ENCODE data around the gene PTPRZ1.

PTPRZ1 gene

DNA sequence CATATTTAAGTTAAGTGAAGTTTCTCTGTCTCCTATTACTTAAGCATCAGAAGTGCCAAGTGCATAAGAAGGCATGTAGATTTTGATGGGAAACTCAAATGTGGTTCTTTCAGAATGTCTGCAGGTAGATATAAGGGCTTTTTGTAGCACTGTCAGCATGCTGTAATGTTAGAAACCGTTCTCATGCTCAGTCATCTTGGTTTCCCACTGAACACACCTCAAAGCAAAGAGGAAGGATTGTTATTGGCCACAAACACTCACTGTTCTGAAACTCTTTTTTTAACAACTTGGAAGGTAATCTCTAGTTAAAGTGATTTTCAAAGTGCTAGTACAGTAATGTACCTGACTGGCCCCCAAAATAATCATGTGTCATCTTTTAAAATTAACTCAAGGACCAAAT, 145.1 kb downstream of the PTPRZ1 start:
- TF ChIP-seq EZH2phosphoT487 (IDR thresholded peaks at IDR 0.05; ENCODE audit: low read depth) (no peak), CTCF (IDR thresholded peaks at IDR 0.05; ENCODE audit: low read depth, low read length) (no peak)
- H3K4me1 ChIP-seq (ENCODE audit: low read length): peaks cover under 1% of the 10 kb centered on the region; the same call in 1 of the 2 replicates
- no peaks in the 10 kb centered on the region for H3K9me3 ChIP-seq (ENCODE audit: insufficient read depth, low read length)
- no peak overlapping the region for H3K27ac ChIP-seq (ENCODE audit: low read length)
- H3K9ac ChIP-seq (ENCODE audit: low read length): no peak overlapping the region
- H4K20me1 ChIP-seq (ENCODE audit: insufficient read depth, low read length): no peaks in the 10 kb centered on the region
- no peaks in the 10 kb centered on the region for H3K79me2 ChIP-seq (ENCODE audit: low read length)
- no peaks in the 10 kb centered on the region for H3K27me3 ChIP-seq (ENCODE audit: low read depth, low read length)
- H2AFZ ChIP-seq (ENCODE audit: low read depth, low read length): no peak overlapping the region
- no peak overlapping the region for H3K4me3 ChIP-seq (ENCODE audit: low read length)
- H3K4me2 ChIP-seq (ENCODE audit: low read length): no peak overlapping the region
- no peaks in the 10 kb centered on the region for H3K36me3 ChIP-seq (replicated peaks; ENCODE audit: low read depth, low read length)

DNA sequence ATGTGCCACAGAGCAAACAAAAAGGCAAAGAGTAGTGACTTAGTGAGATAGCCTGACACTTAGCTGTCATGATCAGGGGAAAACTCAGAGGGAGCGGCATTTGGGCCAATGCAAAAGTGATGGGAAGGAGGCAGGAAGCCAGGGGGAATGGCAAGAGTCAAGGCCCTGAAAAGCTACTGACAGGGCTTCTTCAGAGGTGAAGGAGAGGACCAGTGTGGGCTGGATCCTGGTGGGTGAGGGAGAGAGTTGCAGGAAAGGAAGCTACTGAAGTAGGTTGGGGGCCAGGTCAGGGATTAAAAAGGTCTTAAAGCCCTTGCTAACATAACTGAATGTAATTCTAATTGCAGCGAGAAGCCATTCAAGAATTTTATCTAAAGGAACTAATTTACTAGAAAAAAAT, 154.1 kb downstream of the PTPRZ1 start:
- no peaks in the 10 kb centered on the region for H3K4me1 ChIP-seq (ENCODE audit: low read length)

GRCh38 chr7:122033641-122034040, 160.7 kb downstream of the PTPRZ1 start:
- Histone ChIP-seq H3K27me3 (ENCODE audit: low read depth, low read length) (no peaks in the 10 kb centered on the region), H3K36me3 (replicated peaks; ENCODE audit: low read depth, low read length) (no peaks in the 10 kb centered on the region), H2AFZ (ENCODE audit: low read depth, low read length) (no peak overlapping the region), H3K4me1 (ENCODE audit: low read length) (peaks cover 1% of the 10 kb centered on the region; the same call in 1 of the 2 replicates), H3K79me2 (ENCODE audit: low read length) (no peaks in the 10 kb centered on the region), H3K4me2 (ENCODE audit: low read length) (no peak overlapping the region), H3K9ac (ENCODE audit: low read length) (no peak overlapping the region), H3K4me3 (ENCODE audit: low read length) (no peak overlapping the region), H3K9me3 (ENCODE audit: insufficient read depth, low read length) (no peaks in the 10 kb centered on the region), H3K27ac (ENCODE audit: low read length) (no peak overlapping the region), H4K20me1 (ENCODE audit: insufficient read depth, low read length) (no peaks in the 10 kb centered on the region)
- TF ChIP-seq EZH2phosphoT487 (IDR thresholded peaks at IDR 0.05; ENCODE audit: low read depth) (no peak), CTCF (IDR thresholded peaks at IDR 0.05; ENCODE audit: low read depth, low read length) (no peak)

More for the DNA sequence above, 154.1 kb downstream of the PTPRZ1 start:
- Histone ChIP-seq H3K27ac (ENCODE audit: low read length) (no peak overlapping the region), H3K4me2 (ENCODE audit: low read length) (no peak overlapping the region), H3K9me3 (ENCODE audit: insufficient read depth, low read length) (no peaks in the 10 kb centered on the region), H4K20me1 (ENCODE audit: insufficient read depth, low read length) (no peaks in the 10 kb centered on the region), H3K36me3 (replicated peaks; ENCODE audit: low read depth, low read length) (no peaks in the 10 kb centered on the region), H3K9ac (ENCODE audit: low read length) (no peak overlapping the region), H2AFZ (ENCODE audit: low read depth, low read length) (no peak overlapping the region), H3K27me3 (ENCODE audit: low read depth, low read length) (no peaks in the 10 kb centered on the region), H3K4me3 (ENCODE audit: low read length) (no peak overlapping the region), H3K79me2 (ENCODE audit: low read length) (no peaks in the 10 kb centered on the region)
- TF ChIP-seq EZH2phosphoT487 (IDR thresholded peaks at IDR 0.05; ENCODE audit: low read depth): no peak
- no peak for TF ChIP-seq CTCF (IDR thresholded peaks at IDR 0.05; ENCODE audit: low read depth, low read length)

GRCh38 chr7:122035876-122036275, 162.9 kb downstream of the PTPRZ1 start:
- Histone ChIP-seq H3K27ac (ENCODE audit: low read length) (no peak overlapping the region), H3K79me2 (ENCODE audit: low read length) (no peaks in the 10 kb centered on the region), H4K20me1 (ENCODE audit: insufficient read depth, low read length) (no peaks in the 10 kb centered on the region), H3K9ac (ENCODE audit: low read length) (no peak overlapping the region), H3K4me2 (ENCODE audit: low read length) (no peak overlapping the region), H3K36me3 (replicated peaks; ENCODE audit: low read depth, low read length) (no peaks in the 10 kb centered on the region), H3K9me3 (ENCODE audit: insufficient read depth, low read length) (no peaks in the 10 kb centered on the region), H3K27me3 (ENCODE audit: low read depth, low read length) (no peaks in the 10 kb centered on the region), H3K4me3 (ENCODE audit: low read length) (no peak overlapping the region), H3K4me1 (ENCODE audit: low read length) (peaks cover 4% of the 10 kb centered on the region; the same call in 1 of the 2 replicates), H2AFZ (ENCODE audit: low read depth, low read length) (no peak overlapping the region)
- TF ChIP-seq CTCF (IDR thresholded peaks at IDR 0.05; ENCODE audit: low read depth, low read length) (no peak), EZH2phosphoT487 (IDR thresholded peaks at IDR 0.05; ENCODE audit: low read depth) (no peak)

Data from OCI-LY3 (cell line).